GM12891 (cell line): ENCODE data around the gene PPIG.

ENCODE experiments used
- PAX5 ChIP-seq: IDR thresholded peaks from 2 replicates; pipeline ENCODE4 v1.6.1; 2011; ENCODE audit warnings: low read length, moderate library complexity, mild to moderate bottlenecking; ENCODE audit not compliant: insufficient read depth, severe bottlenecking
- POLR2A ChIP-seq: IDR thresholded peaks from 2 replicates; pipeline ENCODE4 v1.6.1; 2011; ENCODE audit warnings: low read depth, low read length, control low read depth
- POLR2AphosphoS5 ChIP-seq: IDR thresholded peaks from 2 replicates; pipeline ENCODE4 v1.6.1; 2011; ENCODE audit warnings: low read depth, low read length, control low read depth
- POU2F2 ChIP-seq: IDR thresholded peaks from 2 replicates; pipeline ENCODE4 v1.6.1; 2011; ENCODE audit warnings: low read depth, mild to moderate bottlenecking, control low read depth, low read length, moderate library complexity
- SPI1 ChIP-seq: IDR thresholded peaks from 2 replicates; pipeline ENCODE4 v1.6.1; 2011; ENCODE audit warnings: low read depth, low read length, control low read depth
- TAF1 ChIP-seq: IDR thresholded peaks from 2 replicates; pipeline ENCODE4 v1.6.1; 2011; ENCODE audit warnings: low read depth, low read length, control low read depth

- no peak for TF ChIP-seq POLR2A
- TF ChIP-seq POLR2AphosphoS5: no peak
- no peak for TF ChIP-seq POU2F2
- no peak for TF ChIP-seq TAF1
- no peak for TF ChIP-seq PAX5
- no peak for TF ChIP-seq SPI1
Measured at GRCh38 chr2:169583518-169583917, 633 bp upstream of the PPIG start.
